HG02970 (cell line): ENCODE results near the gene MCM3AP.
"Not testable (repeated sequence)": the region's sequence is repeated elsewhere in the genome, so short reads cannot be mapped to it uniquely, and the experiment has no call there.

Source experiments
- ATAC-seq: cut with Tn5 transposase; IDR thresholded peaks from one replicate; pipeline ENCODE4 v1.9.1; 2021; ENCODE audit warnings: mild to moderate bottlenecking, moderate library complexity, moderate number of reproducible peaks; ENCODE audit not compliant: unreplicated experiment, low FRiP score

The MCM3AP gene

DNA sequence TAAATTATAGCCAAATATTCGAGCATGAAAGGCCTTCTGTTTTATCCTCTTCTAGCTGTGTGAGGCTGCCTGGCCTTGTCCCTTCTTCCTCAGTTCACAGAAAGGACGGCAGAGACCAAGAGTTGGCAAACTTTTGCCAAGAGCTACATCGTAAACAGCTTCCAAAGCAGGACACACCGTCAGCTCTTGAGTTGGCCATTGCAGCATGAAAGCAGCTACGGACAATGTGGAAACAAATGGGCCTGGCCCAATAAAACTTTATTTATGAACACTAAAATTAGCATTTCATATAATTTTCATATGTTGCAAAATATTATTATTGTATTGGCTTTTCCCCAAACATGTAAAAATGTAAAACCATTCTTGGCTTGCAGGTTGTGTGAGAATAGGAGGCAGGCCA is 27.5 kb upstream of the MCM3AP start:
- no peak for ATAC-seq

DNA sequence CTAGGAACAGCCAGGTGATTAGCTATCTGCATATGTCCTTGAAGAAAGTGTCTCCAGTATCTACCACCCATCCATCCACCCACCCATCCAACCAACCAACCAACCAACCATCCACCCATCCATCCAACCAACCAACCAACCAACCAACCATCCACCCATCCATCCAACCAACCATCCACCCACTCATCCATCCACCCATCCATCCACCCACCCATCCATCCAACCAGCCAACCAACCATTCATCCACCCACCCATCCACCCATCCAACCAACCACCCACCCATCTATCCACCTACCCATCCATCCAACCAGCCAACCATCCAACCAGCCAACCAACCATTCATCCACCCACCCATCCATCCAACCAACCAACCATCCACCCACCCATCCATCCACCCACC is 26.2 kb upstream of the MCM3AP start:
- no peak for ATAC-seq

DNA sequence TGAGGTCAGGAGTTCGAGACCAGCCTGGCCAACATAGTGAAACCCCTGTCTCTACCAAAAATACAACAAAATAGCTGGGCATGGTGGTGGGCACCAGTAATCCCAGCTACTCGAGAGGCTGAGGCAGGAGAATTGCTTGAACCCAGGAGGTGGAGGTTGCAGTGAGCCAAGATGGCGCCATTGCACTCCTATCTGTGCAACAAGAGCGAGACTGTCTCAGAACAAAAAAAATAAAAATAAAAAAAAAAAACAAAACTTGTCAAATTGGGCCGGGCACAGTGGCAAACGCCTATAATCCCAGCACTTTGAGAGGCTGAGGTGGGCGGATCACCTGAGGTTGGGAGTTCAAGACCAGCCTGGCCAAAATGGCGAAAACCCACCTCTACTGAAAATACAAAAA is 24.8 kb upstream of the MCM3AP start:
- not testable (repeated sequence) for ATAC-seq

DNA sequence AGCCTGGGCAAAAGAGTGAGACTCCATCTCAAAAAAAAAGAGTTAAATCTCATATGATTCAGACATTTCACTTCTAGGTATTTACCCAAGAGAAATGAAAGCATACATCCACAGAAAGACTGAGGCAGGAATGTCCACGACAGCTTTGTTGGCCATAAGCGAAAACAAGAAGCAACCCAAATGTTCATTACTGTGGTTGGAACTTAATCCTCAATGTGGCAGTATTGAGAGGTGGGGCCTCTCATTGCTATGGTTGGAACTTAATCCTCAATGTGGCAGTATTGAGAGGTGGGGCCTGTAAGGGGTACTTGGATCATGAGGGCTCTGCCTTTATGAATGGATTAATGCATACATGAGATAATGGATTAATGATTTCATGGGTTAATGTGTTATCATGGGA is 23.0 kb upstream of the MCM3AP start:
- ATAC-seq, result no peak

DNA sequence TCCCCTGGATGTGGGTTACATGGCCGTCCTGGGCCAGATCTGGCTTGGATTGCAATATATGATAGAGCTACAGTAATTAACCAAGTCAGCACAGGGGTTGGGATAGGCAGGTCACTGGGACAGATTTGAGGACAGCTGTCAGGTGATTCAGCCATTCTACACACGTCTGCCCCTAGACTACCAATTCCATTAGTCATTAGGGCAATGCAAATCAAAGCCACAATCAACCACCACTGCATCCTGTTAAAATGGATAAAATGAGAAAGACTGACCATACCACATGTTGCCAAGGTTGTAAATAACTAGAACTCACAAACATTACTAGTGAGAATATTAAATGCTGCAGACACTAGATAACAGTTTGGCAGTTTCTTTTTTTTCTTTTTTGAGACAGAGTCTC is 22.2 kb upstream of the MCM3AP start:
- no peak for ATAC-seq

DNA sequence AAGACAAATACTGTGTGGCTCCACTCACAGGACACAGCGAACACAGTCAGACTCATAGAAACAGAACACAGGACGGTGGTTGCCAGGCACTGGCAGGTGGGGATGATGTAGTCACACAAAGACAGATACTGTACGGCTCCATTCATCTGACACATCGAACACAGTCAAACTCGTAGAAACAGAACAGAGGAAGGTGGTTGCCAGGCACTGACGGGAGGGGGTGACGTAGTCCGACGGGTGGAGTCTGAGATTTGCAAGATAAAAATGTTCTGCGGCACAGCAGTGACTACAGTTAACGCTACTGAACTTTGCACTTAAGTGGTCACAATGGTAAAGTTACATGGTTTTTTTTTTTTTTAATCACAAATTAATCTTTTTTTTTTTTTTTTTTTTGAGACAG is 19.5 kb upstream of the MCM3AP start:
- no peak for ATAC-seq

DNA sequence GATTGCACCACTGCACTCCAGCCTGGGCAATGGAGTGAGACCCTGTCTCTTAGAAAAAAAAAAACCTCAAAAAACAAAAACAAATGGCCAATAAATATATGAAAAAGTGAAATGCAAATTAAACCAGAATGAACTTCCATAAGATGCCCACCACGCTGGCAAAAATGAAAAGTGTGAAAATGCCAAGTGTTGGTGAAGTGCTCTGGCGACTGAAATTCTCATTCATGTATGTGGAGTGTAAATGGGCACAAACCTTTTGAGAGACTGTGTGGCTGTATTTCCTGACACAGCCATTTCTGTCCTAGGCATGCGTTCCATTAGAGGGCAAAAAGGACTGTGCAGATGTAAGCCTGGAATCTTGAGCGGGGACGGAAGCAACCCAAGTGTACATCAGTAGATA is 19.0 kb upstream of the MCM3AP start:
- no peak for ATAC-seq

DNA sequence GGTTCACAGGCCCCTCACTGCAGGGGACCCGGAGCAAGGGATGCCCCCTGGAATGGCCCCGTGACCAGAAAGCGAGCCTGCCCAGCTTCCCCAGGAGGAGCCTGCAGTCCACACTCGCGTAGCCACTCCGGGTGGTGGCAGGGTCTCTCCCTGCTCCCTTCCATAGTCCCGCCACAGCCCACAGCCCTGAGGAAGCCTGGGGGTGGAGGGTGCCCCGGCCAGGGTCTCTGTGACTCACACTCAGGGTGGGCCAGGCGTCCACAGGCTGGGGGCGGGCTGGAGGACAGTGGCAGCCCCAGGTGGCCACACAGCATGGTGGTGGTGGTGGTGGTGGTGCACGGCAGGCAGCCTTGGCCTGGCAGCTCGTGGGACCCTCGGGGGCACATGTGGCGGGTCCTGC is 16.3 kb upstream of the MCM3AP start:
- ATAC-seq, result no peak

DNA sequence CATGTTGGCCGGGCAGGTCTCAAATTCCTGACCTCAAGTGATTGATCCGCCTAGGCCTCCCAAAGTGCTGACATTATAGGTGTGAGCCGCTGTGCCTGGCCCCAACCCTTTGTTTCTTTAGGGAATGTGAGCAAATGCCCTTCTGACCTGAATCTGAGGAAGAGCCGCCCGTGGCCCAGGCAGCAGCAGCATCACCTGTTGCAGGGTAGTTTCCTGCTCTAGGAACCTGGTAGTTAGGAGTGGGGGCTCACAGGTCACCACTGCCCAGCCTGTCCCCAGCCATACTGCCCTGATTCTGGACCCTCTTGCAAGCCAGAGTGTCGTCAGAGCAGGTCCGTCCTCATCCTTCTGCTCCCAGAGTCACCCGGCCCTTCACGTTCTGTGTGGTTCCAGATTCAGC is 13.8 kb upstream of the MCM3AP start:
- ATAC-seq, result no peak

DNA sequence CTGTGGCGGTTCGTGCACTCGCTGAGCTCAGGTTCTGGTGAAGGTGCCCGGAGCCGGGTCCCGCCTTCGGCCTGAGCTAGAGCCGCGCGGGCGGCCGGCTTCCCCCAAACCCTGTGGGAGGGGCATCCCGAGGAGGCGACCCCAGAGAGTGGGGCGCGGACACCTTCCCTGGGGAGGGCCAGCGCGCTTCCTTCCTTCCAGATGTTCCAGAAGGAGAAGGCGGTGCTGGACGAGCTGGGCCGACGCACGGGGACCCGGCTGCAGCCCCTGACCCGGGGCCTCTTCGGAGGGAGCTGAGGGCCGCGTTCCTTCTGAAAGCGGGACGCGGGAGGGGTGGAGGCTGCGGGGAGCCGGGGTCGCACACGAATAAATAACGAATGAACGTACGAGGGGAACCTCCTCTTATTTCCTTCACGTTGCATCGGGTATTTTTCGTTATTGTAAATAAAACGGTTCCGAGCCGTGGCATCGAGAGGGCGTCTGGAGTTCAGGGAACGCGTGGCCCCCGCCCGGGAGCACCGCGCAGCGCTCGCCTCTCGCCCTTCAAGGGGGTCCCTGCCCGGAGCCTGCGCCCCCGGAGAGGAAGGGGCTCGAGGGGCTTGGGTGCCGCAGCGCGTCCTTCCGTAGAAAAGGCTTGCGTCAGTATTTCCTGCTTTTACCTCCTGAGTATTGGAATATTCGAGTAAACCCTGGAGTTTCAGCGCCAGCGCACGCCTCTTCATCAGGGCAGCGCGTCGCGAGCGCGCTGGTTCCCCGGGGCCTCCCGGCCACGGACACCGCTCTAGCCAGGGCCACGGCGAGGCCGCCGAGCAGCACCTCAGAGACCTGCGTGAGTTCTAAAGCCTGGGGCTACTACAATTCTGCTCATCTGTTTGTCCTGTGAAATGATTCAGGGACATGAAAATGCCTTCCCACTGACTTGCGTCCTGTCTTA is 12.2 kb upstream of the MCM3AP start:
- no peak for ATAC-seq

DNA sequence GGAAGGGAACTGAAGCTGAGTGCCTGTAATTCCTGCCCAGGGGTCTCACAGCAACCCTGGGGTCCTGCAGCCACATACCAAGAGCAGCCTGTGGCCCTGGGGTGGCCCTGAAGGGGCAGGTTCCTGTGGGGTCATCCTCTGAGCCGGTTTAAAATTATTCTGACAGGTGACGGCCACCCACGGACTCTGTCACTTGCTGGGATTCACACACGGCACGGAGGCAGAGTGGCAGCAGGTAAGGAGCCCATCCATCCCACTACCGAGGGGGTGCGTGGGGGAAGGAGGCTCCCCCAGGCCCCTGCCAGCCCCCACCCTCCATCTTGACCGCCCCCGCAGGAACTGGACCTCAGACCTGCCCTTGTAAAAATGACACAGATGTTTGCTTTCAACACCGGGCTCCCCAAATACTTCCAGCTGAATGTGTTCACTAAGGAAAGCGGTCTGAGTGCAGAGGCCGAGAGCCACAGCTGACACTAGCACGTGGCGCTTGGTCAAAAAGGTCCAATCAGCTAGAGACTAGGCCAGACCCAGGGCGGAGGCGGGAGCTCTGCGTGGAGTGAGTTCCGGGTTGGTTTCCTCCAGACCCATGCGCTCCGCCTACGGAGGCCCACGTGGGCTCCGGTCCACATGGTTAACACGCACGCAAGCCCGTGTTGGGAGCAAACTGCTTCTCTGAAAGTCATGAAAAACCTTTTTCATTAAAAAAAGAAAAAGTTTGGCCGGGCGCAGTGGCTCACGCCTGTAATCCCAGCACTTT is 10.8 kb upstream of the MCM3AP start:
- no peak for ATAC-seq

DNA sequence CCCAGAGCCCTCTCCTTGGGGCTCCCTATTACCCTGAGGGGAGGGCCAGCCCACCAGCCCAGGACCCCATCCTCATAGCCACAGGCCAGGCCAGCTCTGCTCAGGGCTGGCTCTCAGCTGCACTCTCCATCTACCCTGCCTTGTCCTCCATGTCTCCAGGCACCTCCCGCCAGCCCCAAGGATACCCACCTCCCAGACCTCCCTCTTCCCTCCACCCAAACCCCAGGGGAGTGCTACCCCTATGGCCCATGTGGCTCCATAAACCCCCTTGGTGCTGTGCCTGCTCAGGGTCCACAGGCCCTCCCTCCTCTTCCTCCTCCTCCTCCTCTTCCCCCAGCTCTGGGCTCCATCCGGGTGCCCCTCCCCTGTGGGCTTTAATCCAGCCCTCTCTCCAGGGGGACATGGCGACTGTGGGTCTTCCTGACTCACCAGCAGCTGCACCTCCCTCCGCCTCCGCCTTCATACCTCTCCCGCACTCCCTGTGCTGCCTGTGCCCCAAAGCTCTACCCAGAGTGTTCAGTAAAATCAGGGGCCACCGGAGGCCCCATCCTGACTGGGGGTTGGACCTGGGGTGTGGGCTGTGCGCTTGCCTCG is 9.9 kb upstream of the MCM3AP start:
- no peak for ATAC-seq

DNA sequence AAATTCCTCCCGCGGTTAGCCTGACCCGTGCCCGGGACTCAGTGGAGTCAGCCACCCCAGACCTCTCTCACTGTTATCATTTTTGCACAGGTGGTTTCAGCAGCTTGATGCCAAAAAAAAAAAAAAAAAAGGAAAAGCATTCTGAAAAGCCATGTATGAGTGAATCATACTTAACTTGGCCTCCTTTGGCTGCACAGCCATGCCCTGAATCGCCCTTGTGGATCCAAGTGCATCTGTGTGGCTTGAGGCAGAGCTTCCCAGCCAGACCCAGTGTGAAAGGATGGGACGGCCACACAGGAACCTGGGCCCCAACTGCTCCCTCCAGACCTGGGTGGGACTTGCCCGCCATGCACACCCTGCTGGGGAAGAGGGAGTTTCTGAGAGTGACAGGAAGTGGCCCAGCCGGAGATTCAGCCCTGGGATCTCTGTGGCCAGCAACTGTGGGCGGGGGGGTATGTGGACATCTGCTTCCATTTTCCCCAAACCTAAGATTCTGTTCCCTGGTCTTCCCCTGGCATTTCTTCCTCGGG is 9.3 kb upstream of the MCM3AP start:
- no peak for ATAC-seq

DNA sequence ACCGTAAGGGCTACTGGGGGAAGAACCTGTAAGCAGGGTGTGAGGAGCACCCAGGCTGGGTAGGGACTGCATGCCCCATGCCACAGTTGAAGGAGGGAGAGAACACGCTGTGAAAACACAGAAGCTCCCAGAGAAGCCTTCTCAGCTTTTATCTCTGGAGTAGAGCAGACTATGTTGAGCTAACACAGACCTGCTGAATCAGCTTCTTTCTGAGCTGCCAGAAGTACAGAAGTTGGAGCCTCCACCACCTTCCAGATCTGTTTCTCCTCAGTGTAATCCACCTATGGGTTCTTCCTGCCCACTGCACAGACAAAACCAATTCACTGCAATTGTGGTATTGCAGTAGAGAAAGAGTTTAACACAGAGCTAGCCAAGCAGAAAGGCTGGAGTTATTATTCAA is 6.2 kb upstream of the MCM3AP start:
- no peak for ATAC-seq

DNA sequence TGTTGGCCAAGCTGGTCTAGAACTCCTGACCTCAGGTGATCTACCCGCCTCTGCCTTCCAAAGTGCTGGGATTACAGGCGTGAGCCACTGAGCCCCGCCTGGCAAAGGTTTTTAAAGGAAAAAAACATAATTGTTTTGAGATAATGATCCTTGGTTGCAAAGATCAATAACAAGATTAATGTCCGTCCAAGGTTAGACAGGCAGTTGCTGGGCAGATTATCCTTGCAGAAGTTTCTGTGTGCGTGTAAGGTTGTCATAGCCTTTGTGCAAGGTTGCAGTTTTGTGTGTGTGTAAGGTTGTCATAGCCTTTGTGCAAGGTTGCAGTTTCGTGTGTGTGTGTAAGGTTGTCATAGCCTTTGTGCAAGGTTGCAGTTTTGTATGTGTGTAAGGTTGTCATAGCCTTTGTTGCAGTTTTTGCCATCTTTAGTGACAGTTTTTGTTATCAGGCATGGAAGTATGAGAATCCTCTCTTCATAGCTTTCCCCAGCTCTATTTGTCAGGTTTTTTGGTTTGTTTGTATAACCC is 4.3 kb upstream of the MCM3AP start:
- ATAC-seq, result no peak

DNA sequence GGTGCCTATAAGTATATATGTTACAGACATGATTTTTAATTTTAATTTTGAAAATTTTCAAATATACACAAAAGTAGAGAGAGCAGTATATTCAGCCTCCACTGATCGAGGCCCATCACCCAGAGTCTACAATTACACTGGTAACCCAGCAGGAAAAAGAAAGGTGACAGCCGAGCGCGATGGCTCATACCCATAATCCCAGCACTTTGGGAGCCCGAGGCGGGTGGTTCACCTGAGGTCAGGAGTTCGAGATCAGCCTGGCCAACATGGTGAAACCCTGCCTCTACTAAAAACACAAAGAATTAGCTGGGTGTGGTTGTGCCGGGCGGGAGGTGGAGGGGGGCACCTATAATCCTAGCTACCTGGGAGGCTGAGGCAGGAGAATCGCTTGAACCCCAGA is 2.1 kb upstream of the MCM3AP start:
- no peak for ATAC-seq

DNA sequence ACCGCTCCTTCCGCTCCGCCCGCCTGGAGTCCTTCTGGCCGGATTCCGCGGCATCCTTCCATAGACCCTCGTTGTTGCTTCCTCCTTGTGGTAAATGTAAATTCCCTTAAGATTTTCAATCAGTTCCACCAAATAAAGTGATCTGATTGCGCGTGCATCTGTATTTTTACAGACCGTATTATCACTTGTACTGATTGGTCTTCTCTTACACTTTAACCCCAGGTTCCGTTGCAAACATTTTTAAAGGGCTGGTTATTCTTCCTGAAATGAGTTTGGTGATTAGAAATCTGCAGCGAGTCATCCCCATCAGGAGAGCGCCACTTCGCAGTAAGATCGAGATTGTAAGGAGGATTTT is 1.2 kb upstream of the MCM3AP start:
- no peak for ATAC-seq

DNA sequence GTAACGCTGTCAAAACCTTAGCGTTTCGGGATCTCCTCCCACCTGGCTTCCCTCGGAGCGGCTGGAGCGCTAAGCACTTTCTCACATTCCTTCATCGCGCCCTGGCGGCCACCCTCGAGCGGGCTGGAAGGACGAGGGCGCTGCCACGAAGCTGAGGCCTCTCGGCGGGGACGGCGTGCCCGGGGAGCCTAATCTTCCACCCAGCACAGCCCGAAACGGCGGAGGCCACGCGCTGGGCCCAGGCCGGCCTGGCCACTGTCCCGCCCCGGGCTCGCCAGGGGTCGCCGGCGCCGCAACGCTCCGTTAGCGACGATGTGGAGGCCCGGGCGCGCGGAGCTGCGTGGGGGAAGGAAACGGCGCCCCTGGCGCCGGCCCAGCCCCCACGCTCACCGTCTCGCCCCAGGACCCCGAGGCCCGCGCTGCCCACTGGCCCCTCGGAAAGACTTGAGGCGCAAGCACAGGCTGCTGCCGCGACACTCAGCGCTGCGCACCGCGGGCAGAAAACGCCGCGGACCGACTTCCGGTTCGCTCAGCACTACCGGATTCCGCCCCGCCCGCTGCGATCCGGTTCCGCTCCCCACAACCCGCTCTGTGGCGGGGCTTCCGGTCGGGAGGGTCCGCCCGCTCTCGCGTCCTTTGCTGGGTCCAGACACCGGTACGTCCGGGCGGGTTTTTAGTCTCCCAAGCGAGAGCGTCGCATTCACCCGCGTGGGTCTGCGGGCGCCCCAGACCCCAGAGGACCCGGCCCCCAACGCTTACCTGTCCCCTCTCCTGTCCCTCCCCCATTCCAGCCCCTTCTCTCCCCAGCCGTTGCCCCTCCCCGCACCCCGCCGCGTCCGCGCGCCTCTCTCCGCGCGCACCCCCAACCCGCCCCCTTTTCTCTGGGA is 593 bp upstream of the MCM3AP start, which contains the start of gene YBEY:
TSS of gene YBEY (plus strand) at position 582 of the 887 bp plus-strand sequence. CDS start 572 bp downstream, outside the sequence.
- peak; percentile 74 for ATAC-seq

DNA sequence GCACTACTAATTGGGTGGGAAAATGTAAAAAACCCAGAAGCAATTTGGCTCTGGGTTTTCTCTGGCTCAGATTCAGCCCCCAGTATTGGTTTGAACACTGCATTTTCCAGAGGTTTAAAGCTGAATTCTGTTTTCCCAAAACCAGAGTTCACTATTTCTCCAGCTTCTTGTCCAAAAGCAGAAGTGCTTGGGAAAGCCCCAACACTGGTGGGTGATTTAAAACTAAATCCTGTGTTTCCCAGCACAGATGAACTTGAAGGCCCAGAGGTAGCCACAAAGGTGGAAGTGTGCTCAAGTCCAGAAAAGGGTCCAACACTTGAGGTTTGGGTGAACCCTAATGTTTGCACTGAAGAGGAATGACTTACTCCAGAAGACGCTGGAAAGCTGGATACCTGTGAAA is 678 bp downstream of the MCM3AP start:
- no peak for ATAC-seq

DNA sequence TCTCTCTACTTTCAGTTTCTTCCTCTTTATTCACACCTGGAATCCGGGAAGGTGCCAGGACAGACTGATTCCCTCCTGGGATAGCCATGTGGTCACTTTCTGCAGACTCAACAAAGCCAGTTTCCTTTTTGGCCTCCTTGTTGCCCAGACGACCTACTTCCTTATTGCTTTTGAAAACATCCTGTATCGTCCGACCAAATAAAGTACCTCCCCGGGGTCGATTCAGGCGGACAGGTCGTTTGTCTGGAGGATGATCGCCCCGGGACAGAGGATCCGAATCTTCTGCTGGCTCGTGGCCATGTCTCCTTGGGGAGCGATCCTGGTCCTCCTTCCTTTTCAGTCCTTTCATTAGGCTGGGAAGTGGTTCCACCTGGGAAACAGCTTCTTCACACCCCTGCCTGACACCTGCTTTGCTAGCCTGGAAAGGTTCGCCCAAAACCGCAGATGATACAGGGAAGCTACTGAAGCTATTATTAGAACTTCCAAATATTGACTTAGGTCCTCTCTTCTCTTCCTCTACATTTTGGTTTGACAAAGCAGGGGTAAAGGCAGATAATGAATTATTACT is 1.2 kb downstream of the MCM3AP start:
- no peak for ATAC-seq
